B cell (primary cell): Measurements from ENCODE around the gene CLOCK. TPM values are rescaled to one million over a fixed set of nuclear protein-coding genes. Genes with fewer than 3 reads are reported as not detected.

ENCODE experiments used
- ATAC-seq: fragments of 200-7000 bp; cut with Tn5 transposase; one replicate; pipeline ENCODE4 v1.10.0; 2021; ENCODE audit warnings: low read depth, mild to moderate bottlenecking, moderate number of reproducible peaks, moderate library complexity
- CTCF ChIA-PET: fragments of 350-600 bp; sonication (Branson Sonifier 250); formaldehyde crosslinking; loops from one replicate; lab custom pipeline; 2021; ENCODE audit warnings: antibody characterized with exemption, inconsistent platforms; lab: Charles Lee
- POLR2A ChIA-PET: fragments of 350-600 bp; sonication (Branson Sonifier 250); formaldehyde crosslinking; loops from one replicate; lab custom pipeline; 2021; ENCODE audit warnings: antibody characterized with exemption; lab: Charles Lee
- DNase-seq: peaks from one replicate; pipeline ENCODE4 v3.0.0; 2013
- H2AFZ ChIP-seq: 2 replicates; pipeline ENCODE4 v1.6.1; 2012; ENCODE audit warnings: mild to moderate bottlenecking, low read depth, low read length; ENCODE audit not compliant: insufficient read depth, poor library complexity, severe bottlenecking
- H3K27ac ChIP-seq, 2 donors: 1 replicate in 1 of 2; 2 replicates in 1 of 2; pipeline ENCODE4 v1.5.1; 2012 to 2013; ENCODE audit warnings: low read length in 2 of 2, mild to moderate bottlenecking in 2 of 2, moderate library complexity in 1 of 2
- H3K27me3 ChIP-seq, 4 experiments: fragments of 200-600 bp in 1 of 4; sonication (generic) in 1 of 4; replicated peaks in 1 of 4; 1 replicate in 2 of 4; 2 replicates in 2 of 4; pipeline versions ENCODE4 v1.6.1 to v1.7.0; 2013 to 2016; ENCODE audit warnings: low read length in 3 of 4, mild to moderate bottlenecking in 2 of 4, mixed read lengths in 1 of 4, moderate library complexity in 1 of 4; ENCODE audit not compliant: insufficient read depth in 4 of 4, control insufficient read depth in 3 of 4; ENCODE audit errors: control extremely low read depth in 1 of 4
- H3K36me3 ChIP-seq, 2 experiments: replicated peaks in 1 of 2; 1 replicate in 1 of 2; 2 replicates in 1 of 2; pipeline versions ENCODE4 v1.6.1 to v1.7.1; 2013; ENCODE audit warnings: low read length in 1 of 2; ENCODE audit not compliant: insufficient read depth in 2 of 2, control insufficient read depth in 1 of 2; ENCODE audit errors: control extremely low read depth in 1 of 2, extremely low read depth in 1 of 2
- H3K4me1 ChIP-seq, 2 donors: fragments of 200-600 bp in 1 of 2; sonication (generic) in 1 of 2; 1 replicate in 1 of 2; 2 replicates in 1 of 2; pipeline versions ENCODE4 v1.5.1 to v1.6.1; 2013 to 2017; ENCODE audit warnings: low read length in 2 of 2; ENCODE audit not compliant: control insufficient read depth in 2 of 2, insufficient read depth in 2 of 2
- H3K4me2 ChIP-seq: replicated peaks from 2 replicates; pipeline ENCODE3; 2012; ENCODE audit warnings: mild to moderate bottlenecking, low read depth, low read length; ENCODE audit not compliant: poor library complexity, severe bottlenecking
- H3K4me3 ChIP-seq, 5 experiments: fragments of 200-600 bp in 1 of 5; sonication (generic) in 1 of 5; 1 replicate in 3 of 5; 2 replicates in 2 of 5; pipeline versions ENCODE4 v1.5.1 to v1.7.0; 2011 to 2016; ENCODE audit warnings: low read length in 4 of 5, mild to moderate bottlenecking in 4 of 5, low read depth in 2 of 5, control low read depth in 1 of 5, moderate library complexity in 1 of 5; ENCODE audit not compliant: insufficient read depth in 1 of 5; ENCODE audit errors: control extremely low read depth in 1 of 5, extremely low read depth in 1 of 5
- H3K79me2 ChIP-seq: fragments of 200-600 bp; sonication (generic); one replicate; pipeline ENCODE4 v1.6.0; 2016; ENCODE audit warnings: low read length; ENCODE audit not compliant: control insufficient read depth, insufficient read depth
- H3K9ac ChIP-seq: fragments of 200-600 bp; sonication (generic); 2 replicates; pipeline ENCODE4 v1.6.1; 2017; ENCODE audit warnings: mild to moderate bottlenecking, low read length, moderate library complexity
- H3K9me3 ChIP-seq, 3 donors: one replicate each; pipeline versions ENCODE4 v1.6.1 to v1.7.1; 2013; ENCODE audit warnings: low read length in 2 of 3; ENCODE audit not compliant: control insufficient read depth in 2 of 3, insufficient read depth in 1 of 3; ENCODE audit errors: control extremely low read depth in 1 of 3
- H4K20me1 ChIP-seq: 2 replicates; pipeline ENCODE4 v1.6.0; 2012; ENCODE audit warnings: mild to moderate bottlenecking, low read length; ENCODE audit not compliant: insufficient read depth, control insufficient read depth, poor library complexity, severe bottlenecking
- H3K27ac Mint-ChIP-seq: one replicate; pipeline ENCODE4 v1.8.0; 2021; ENCODE audit warnings: mixed read lengths
- H3K27me3 Mint-ChIP-seq: one replicate; pipeline ENCODE4 v1.8.0; 2021; ENCODE audit warnings: mixed read lengths
- H3K4me1 Mint-ChIP-seq: one replicate; pipeline ENCODE4 v1.8.0; 2021; ENCODE audit warnings: mixed read lengths
- H3K4me3 Mint-ChIP-seq: one replicate; pipeline ENCODE4 v1.8.0; 2021; ENCODE audit warnings: mixed read lengths
- H3K9me3 Mint-ChIP-seq: one replicate; pipeline ENCODE4 v1.8.0; 2022; ENCODE audit warnings: mixed read lengths; ENCODE audit not compliant: insufficient read depth
- EZH2 ChIP-seq: IDR thresholded peaks from 2 replicates; pipeline ENCODE4 v1.6.1; 2012; ENCODE audit warnings: borderline replicate concordance, low read depth, mild to moderate bottlenecking, moderate library complexity, low read length; ENCODE audit not compliant: insufficient read depth, poor library complexity, severe bottlenecking
- WGBS: methylation state at CpG from one replicate; pipeline ENCODE4 v1.1.5; 2013; ENCODE audit warnings: missing lambda C conversion rate; ENCODE audit not compliant: insufficient coverage; 5-methylcytosine and 5-hydroxymethylcytosine counted together
- intact Hi-C: fragments of 100-400 bp; cut with micrococcal nuclease; formaldehyde crosslinking; loops from one replicate; pipeline ENCODE4 v1.10.0; 2022
- polyA plus RNA-seq: library from polyadenylated mRNA; depleted of rRNA; stranded (reverse); fragments of >200 nt; gene quantifications from 2 replicates; pipeline ENCODE4 v1.2.3, GENCODE V29; 2012
- total RNA-seq, 2 donors: library from RNA; stranded (reverse); fragments of 120-200 nt in 1 of 2; gene quantifications; 1 replicate in 1 of 2; 2 replicates in 1 of 2; pipeline versions ENCODE4 v1.2.3 to v1.2.4, GENCODE V29; 2013 to 2022
- TF ChIP-seq, protein P1 (sequence below): fragments of 200-600 bp; IDR thresholded peaks from one replicate; pipeline ENCODE4 v1.8.0; 2022; ENCODE audit warnings: antibody characterized with exemption, mild to moderate bottlenecking

CLOCK gene
- total and polyA plus RNA-seq, 2 donors (not counting 1 experiment from before 2014, with no cell fraction given) = 2.8 to 14.2 TPM

DNA sequence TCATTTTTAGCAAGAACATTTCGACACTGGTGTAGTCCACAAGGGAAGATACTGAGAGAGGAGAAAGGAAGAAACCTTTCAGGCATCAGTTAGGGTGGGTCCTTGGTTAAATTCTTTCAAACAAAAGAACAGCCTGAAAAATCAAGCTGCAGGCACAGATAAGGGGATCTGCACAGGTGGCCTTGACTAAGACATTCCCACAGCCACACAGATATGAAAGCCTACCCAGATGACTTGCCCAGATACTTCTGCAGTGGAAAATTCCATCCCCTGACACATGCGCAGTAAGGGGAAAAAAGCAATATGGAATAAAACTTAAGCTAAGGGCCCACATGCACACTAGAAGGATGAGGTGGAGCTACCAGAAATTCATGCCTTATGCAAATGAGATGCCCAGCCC lies 159.9 kb downstream of the CLOCK start:
- Mint-ChIP-seq H3K4me3 (no peak overlapping the region), H3K4me1 (no peaks in the 10 kb centered on the region), H3K9me3 (no peaks in the 10 kb centered on the region), H3K27me3 (no peaks in the 10 kb centered on the region), H3K27ac (no peak overlapping the region)
- WGBS = no CpG with 5 or more reads among the region's 2 CpGs
- intact Hi-C loops = no loop called here
- no peak overlapping the region for H2AFZ ChIP-seq
- CTCF ChIA-PET = no interaction called here
- no peaks in the 10 kb centered on the region for H3K9me3 ChIP-seq
- no peaks in the 10 kb centered on the region for H3K27me3 ChIP-seq
- no peaks in the 10 kb centered on the region for H3K79me2 ChIP-seq
- H3K4me2 ChIP-seq = no peak overlapping the region
- H3K4me3 ChIP-seq = no peak overlapping the region
- ATAC-seq (no peak), DNase-seq (no peak)
- no peaks in the 10 kb centered on the region for H3K36me3 ChIP-seq
- H3K9ac ChIP-seq = no peak overlapping the region
- no peaks in the 10 kb centered on the region for H4K20me1 ChIP-seq
- no peaks in the 10 kb centered on the region for H3K4me1 ChIP-seq
- no peak overlapping the region for H3K27ac ChIP-seq
- POLR2A ChIA-PET = no interaction called here
- TF ChIP-seq, protein P1, sequence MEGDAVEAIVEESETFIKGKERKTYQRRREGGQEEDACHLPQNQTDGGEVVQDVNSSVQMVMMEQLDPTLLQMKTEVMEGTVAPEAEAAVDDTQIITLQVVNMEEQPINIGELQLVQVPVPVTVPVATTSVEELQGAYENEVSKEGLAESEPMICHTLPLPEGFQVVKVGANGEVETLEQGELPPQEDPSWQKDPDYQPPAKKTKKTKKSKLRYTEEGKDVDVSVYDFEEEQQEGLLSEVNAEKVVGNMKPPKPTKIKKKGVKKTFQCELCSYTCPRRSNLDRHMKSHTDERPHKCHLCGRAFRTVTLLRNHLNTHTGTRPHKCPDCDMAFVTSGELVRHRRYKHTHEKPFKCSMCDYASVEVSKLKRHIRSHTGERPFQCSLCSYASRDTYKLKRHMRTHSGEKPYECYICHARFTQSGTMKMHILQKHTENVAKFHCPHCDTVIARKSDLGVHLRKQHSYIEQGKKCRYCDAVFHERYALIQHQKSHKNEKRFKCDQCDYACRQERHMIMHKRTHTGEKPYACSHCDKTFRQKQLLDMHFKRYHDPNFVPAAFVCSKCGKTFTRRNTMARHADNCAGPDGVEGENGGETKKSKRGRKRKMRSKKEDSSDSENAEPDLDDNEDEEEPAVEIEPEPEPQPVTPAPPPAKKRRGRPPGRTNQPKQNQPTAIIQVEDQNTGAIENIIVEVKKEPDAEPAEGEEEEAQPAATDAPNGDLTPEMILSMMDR = no peak
- TF ChIP-seq EZH2 = no peak

DNA sequence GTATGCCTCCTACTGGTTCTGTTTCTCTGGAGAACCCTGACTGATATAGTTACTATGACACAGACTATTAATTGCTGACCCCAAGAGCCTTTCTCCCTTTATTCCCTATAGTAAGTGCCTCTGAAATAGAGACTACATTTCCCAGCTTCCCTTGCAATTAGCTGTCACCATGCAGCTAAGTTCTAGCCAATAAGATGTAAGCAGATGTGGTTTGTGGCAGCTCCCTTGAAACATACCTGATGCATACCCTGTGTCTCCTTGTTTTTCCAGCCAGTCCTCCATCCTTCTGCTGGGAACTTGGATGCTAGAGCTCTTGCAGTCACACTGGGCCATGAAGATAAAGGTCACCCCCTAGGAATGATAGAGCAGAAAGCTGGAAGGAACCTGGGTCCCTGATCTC lies 160.6 kb downstream of the CLOCK start:
- H3K9me3 Mint-ChIP-seq = no peaks in the 10 kb centered on the region
- H3K4me3 ChIP-seq = no peak overlapping the region
- TF ChIP-seq, protein P1 = no peak
- TF ChIP-seq EZH2 = no peak
- no peak overlapping the region for H2AFZ ChIP-seq
- intact Hi-C loops = no loop called here
- no peaks in the 10 kb centered on the region for H3K36me3 ChIP-seq
- no peak for DNase-seq
- CTCF ChIA-PET = no interaction called here
- ATAC-seq = no peak
- no peak overlapping the region for H3K27ac Mint-ChIP-seq
- no peaks in the 10 kb centered on the region for H4K20me1 ChIP-seq
- H3K4me1 Mint-ChIP-seq = no peaks in the 10 kb centered on the region
- no peaks in the 10 kb centered on the region for H3K27me3 ChIP-seq
- H3K4me2 ChIP-seq = no peak overlapping the region
- no peaks in the 10 kb centered on the region for H3K27me3 Mint-ChIP-seq
- no peak overlapping the region for H3K4me3 Mint-ChIP-seq
- H3K4me1 ChIP-seq = no peaks in the 10 kb centered on the region
- no peaks in the 10 kb centered on the region for H3K9me3 ChIP-seq
- POLR2A ChIA-PET = no interaction called here
- H3K9ac ChIP-seq = no peak overlapping the region
- H3K79me2 ChIP-seq = no peaks in the 10 kb centered on the region
- H3K27ac ChIP-seq = no peak overlapping the region
